A172 (cell line): Measurements from ENCODE around the gene ZC3H12C. TPM values are rescaled to one million over a fixed set of nuclear protein-coding genes. Genes with fewer than 3 reads are reported as not detected.

ENCODE experiments used
- DNase-seq: peaks from one replicate; pipeline ENCODE4 v3.0.0-alpha.2; 2015; ENCODE audit warnings: low spot score
- total RNA-seq: library from RNA; depleted of rRNA; stranded (reverse); fragments of >200 nt; shearing (Covaris generic); gene quantifications from 2 replicates; pipeline ENCODE4 v1.2.3, GENCODE V29; 2014

ZC3H12C gene
- total RNA-seq, 1 experiment from 2014 or later: 5.2 TPM

- DNase-seq: peak; percentile 26
These were observed 54.9 kb downstream of the ZC3H12C start for GRCh38 chr11:110147962-110148709.

GRCh38 chr11:110148775-110149744 is 55.9 kb downstream of the ZC3H12C start:
- DNase-seq: peak; percentile 68

DNA sequence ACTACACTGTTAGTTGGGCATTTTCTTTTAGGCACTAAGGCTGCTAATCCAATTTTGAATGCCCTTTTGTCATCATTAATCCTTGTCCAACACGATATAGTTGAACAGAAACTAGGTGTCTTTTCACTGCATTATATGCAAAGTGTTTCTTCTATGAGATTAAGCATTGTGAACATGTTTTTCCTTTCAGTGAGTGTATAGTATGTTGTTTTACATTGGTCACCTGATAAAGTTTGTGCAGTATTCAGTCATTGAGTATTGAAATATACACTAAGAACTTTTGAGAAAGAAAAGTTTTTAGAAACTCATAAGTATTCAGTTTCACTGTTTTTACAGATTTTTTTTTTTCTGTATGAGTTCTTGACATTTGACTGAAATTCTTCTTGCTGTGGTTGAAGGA is 59.0 kb downstream of the ZC3H12C start:
- DNase-seq: no peak

DNA sequence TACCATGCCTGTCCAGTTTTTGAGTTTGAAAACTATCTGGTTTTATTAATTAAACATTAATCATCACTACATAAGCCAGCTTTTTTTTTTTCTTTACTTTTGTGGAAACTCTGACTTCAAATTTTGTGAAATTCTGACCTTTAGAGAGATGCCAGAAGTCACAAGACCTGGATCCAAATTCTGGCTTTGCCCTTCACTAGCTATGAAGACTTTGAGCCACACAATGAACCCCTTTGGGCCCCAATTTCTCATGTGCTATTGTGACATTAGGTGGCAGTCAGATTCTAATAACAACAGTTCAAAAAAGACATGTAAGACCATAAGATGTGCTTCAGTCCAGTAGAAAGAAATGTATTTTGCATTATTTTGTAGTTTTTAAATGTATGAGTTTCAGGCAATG is 60.3 kb downstream of the ZC3H12C start:
- DNase-seq: no peak

DNA sequence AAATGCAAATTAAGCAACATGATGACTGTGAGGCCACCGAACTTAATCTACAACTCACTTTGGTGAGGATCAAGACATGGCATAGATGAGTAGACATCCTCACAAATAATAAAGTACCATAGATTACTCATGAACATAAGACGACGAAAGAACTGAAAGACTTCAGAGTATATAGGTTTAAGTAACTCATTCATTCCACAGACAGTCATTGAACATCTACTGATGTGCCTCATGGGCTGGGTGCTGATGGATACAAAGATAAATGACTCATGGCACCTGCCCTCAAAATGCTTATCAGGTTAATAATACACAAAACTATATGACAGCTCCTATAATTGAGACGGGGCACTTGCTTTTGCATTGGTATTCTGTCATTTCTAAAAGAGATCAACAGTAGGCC is 63.3 kb downstream of the ZC3H12C start:
- DNase-seq: no peak

DNA sequence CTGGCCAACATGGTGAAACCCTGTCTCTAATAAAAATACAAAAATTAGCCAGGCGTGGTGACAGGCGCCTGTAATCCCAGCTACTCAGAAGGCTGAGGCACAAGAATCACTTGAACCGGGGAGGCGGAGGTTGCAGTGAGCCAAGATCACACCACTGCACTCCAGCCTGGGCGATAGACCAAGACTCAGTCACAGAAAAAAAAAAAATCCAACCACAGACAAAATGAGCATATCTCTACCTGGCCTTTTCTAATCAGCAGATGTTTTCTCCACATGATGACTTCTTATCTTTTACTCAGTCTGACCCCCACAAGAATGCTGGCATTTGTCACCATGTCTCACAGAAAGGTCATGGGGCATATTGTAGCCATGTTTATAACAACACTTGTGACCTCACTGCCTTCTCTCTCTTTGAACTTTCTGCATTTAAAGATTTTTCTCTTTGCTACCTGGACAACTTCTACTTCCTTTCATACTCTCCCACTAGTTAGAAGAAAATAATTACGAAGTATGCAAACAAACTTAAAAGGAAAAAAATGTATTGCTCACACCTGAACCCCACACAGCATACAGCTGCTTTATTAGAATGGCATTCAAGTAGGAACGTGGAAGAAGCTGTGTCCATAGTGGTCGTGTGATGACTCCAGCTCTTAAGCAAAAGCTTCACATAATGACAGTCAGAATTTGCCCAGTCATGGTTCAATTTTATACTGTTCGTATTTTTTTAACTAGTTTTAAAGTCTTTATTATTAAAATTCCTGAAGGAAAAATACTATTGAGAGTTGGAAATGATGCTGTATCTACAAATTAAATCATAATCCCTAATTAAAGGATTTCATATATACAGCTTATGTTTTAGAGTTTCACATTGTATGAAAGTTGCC is 65.4 kb downstream of the ZC3H12C start:
- DNase-seq: no peak

- no peak for DNase-seq
These were observed 66.3 kb downstream of the ZC3H12C start for GRCh38 chr11:110159476-110159875.

- no peak for DNase-seq
These were observed 66.8 kb downstream of the ZC3H12C start for GRCh38 chr11:110160016-110160415.

- DNase-seq: no peak
These were observed 67.2 kb downstream of the ZC3H12C start for GRCh38 chr11:110160437-110160836.

DNA sequence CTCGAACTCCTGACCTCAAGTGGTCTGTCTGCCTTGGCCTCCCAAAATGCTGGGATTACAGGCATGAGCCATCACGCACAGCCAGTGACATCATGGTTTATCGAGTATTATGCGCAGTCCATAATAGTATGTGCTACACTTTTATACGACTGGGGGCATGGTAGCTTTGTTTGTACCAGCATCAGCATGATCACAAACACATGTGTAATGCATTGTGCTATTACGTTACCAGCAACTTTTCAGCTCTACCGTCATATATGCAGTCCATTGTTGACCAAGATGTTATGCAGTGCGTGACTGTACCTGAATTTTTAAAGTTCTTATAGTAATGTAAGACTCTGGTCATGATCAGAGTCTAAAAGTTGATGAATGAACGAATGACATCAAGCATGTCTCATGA is 67.9 kb downstream of the ZC3H12C start:
- DNase-seq: no peak

DNA sequence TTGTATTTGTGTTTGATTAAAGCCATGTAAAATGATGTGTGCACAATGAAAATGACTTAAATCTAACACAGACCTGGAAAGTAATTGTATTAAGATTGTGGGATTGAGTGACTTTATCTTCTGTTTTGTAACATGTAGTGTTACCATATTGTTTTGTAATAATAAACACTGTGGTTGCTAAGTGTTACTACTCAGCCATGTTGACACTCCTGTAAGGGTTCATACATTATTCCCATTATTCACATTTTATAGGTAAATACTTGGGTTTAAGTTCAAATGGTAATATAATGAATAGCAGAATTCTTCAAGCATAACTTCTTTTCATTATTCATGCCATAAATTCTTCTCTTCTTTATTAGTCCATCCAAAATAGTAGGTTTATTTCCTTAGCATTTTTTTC is 69.0 kb downstream of the ZC3H12C start:
- DNase-seq: no peak

- DNase-seq: no peak
These were observed 72.1 kb downstream of the ZC3H12C start for GRCh38 chr11:110165039-110165925.

DNA sequence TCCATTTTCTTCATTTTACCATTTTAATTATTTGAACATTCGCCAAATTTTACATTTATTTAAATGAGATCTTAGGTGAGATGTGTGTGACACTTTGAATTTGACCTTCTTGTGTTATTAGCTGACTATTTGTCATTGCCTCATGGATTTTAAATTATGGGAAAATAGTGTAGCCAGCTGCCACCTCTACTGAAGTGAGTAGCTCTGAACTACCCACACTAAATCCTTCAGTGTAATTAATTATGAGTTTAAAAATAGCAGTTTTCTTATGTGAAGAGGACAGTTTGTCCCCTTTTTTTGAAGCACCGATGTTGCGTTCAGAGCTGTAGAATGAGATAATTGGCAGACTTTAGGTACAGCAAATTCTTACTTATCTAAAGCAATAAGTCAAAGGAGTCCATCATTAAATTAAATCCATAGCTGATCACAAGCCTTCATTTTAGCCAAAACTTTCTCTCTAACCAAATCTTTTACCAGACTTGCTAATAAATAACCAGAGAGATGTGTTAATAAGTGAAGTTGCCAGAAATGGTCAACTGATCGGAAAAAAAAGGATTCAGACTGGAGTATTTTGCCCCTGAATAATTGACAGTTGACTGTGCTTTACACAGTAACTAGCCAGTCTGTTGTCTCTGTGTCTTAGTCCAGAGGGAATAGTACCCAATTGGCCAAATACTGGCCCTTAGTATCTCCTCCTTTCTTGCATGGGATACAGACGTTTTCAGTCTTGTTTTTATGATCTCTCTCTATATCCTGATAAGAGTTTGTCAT is 75.0 kb downstream of the ZC3H12C start:
- no peak for DNase-seq

- DNase-seq: no peak
These were observed 76.5 kb downstream of the ZC3H12C start for GRCh38 chr11:110169738-110170137.

- no peak for DNase-seq
These were observed 79.4 kb downstream of the ZC3H12C start for GRCh38 chr11:110172468-110173065.

GRCh38 chr11:110173811-110174644 is 80.8 kb downstream of the ZC3H12C start:
- DNase-seq: no peak

- DNase-seq: no peak
These were observed 81.6 kb downstream of the ZC3H12C start for GRCh38 chr11:110174645-110175310.
